ENCODE measurements around the gene DENND1A.

Gene DENND1A

DNA sequence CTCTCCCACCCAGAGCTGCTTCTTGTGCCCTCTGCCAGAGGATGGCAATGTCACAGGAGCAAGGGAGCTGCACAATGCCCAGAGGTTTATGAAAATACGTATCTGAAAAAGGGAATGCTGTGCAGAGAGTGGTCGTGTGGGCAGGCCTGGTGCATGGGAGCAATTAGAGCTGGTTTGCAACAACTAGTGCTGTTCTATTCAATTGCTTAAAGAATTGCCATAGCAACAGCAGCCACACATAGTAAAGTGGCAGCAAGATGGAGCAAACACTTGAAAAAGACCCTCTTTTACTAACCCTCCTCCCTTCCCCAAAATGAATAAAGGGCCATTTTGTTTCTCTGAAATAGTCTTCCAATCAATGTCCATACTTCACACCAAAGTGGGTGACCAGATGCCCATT lies 407.7 kb downstream of the DENND1A start:
- H2AK5ac ChIP-seq (ENCODE audit: low read depth, low read length), result no peak overlapping the region
- H3K14ac ChIP-seq (ENCODE audit: low read length), result peak overlapping the region; percentile 59
- WGBS, 2 donors (ENCODE audit: extremely low coverage in 2 of 2, insufficient read length in 2 of 2, insufficient replicate concordance in 1 of 2), result no CpG with 5 or more reads among the region's 2 CpGs

DNA sequence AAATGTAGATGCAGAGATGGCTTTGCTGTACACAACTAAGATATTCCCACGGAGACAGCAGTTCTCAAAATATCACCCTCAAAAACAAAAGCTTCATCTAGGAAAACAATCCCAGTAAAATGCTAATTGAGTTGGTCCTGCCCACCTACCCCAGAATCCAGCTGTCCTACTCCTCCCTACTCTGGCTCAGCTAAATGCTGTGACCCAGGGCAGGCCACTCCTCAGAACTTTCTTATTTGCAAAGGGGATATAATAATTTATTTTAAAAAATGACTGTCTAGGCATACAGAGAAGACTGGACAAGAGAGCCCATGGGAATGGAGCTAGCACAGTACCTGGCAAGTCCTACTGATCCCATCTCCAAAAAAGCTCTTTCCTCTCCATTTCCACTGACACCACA lies 411.6 kb downstream of the DENND1A start:
- H3K4me1 ChIP-seq (ENCODE audit: control insufficient read depth in 2 of 2, insufficient read depth in 1 of 2, low read depth in 1 of 2, low read length in 2 of 2), result peaks cover 8 to 10% of the 10 kb centered on the region in 2 donors
- no peaks in the 10 kb centered on the region for H3K36me3 ChIP-seq (replicated peaks in 1 of 2; ENCODE audit: control insufficient read depth in 2 of 2, insufficient read depth in 2 of 2, low read length in 2 of 2)
- H4K91ac ChIP-seq (ENCODE audit: low read depth, low read length, poor library complexity), result no peak overlapping the region
- no peak overlapping the region for H2BK12ac ChIP-seq (ENCODE audit: low read length)
- no peak overlapping the region for H3K4ac ChIP-seq (ENCODE audit: low read length)
- H3K18ac ChIP-seq (ENCODE audit: low read length), result no peak overlapping the region
- no peak overlapping the region for H2BK120ac ChIP-seq (ENCODE audit: low read depth, low read length)
- no peak overlapping the region for H2BK15ac ChIP-seq (ENCODE audit: low read length)
- no peak overlapping the region for H3K27ac ChIP-seq (replicated peaks; ENCODE audit: low read length)
- H3K4me3 ChIP-seq (ENCODE audit: low read length in 2 of 2), result no peak overlapping the region
- no peak overlapping the region for H3K9ac ChIP-seq (ENCODE audit: low read depth, low read length, poor library complexity)
- H3K27me3 ChIP-seq (ENCODE audit: control insufficient read depth in 3 of 3, insufficient read depth in 3 of 3, low read depth in 1 of 3, low read length in 3 of 3), result no peaks in the 10 kb centered on the region
- no peaks in the 10 kb centered on the region for H3K9me3 ChIP-seq (replicated peaks in 1 of 2; ENCODE audit: control insufficient read depth in 2 of 2, insufficient read depth in 1 of 2, low read depth in 1 of 2, low read length in 2 of 2)
- H2AK5ac ChIP-seq (ENCODE audit: low read depth, low read length), result no peak overlapping the region
- no peak overlapping the region for H3K14ac ChIP-seq (ENCODE audit: low read length)
- H2AFZ ChIP-seq (ENCODE audit: low read length), result no peak overlapping the region
- H3K23ac ChIP-seq (ENCODE audit: low read depth, low read length, poor library complexity), result no peak overlapping the region
- H3K79me1 ChIP-seq (ENCODE audit: low read depth, low read length), result no peaks in the 10 kb centered on the region
- WGBS, 2 donors (ENCODE audit: extremely low coverage in 2 of 2, insufficient read length in 2 of 2, insufficient replicate concordance in 1 of 2), result no CpG with 5 or more reads among the region's 1 CpG
- no peak overlapping the region for H4K8ac ChIP-seq (ENCODE audit: low read depth, low read length)
- DNase-seq (ENCODE audit: low spot score), result no peak
- no peak overlapping the region for H2BK5ac ChIP-seq (ENCODE audit: low read length)
- H3K4me2 ChIP-seq (ENCODE audit: insufficient read depth, low read length, poor library complexity, severe bottlenecking), result no peak overlapping the region

More for the DNA sequence above, 407.7 kb downstream of the DENND1A start:
- H3K9me3 ChIP-seq (replicated peaks in 1 of 2; ENCODE audit: control insufficient read depth in 2 of 2, insufficient read depth in 1 of 2, low read depth in 1 of 2, low read length in 2 of 2), result no peaks in the 10 kb centered on the region
- no peak for DNase-seq (ENCODE audit: low spot score)
- no peak overlapping the region for H3K23ac ChIP-seq (ENCODE audit: low read depth, low read length, poor library complexity)
- H2BK5ac ChIP-seq (ENCODE audit: low read length), result no peak overlapping the region
- no peak overlapping the region for H3K9ac ChIP-seq (ENCODE audit: low read depth, low read length, poor library complexity)
- H4K8ac ChIP-seq (ENCODE audit: low read depth, low read length), result no peak overlapping the region
- H2AFZ ChIP-seq (ENCODE audit: low read length), result no peak overlapping the region
- H3K36me3 ChIP-seq (replicated peaks in 1 of 2; ENCODE audit: control insufficient read depth in 2 of 2, insufficient read depth in 2 of 2, low read length in 2 of 2), result no peaks in the 10 kb centered on the region
- no peak overlapping the region for H4K91ac ChIP-seq (ENCODE audit: low read depth, low read length, poor library complexity)
- no peak overlapping the region for H3K4ac ChIP-seq (ENCODE audit: low read length)
- no peaks in the 10 kb centered on the region for H3K27me3 ChIP-seq (ENCODE audit: control insufficient read depth in 3 of 3, insufficient read depth in 3 of 3, low read depth in 1 of 3, low read length in 3 of 3)
- H2BK15ac ChIP-seq (ENCODE audit: low read length), result no peak overlapping the region
- no peaks in the 10 kb centered on the region for H3K79me1 ChIP-seq (ENCODE audit: low read depth, low read length)
- H2BK12ac ChIP-seq (ENCODE audit: low read length), result no peak overlapping the region
- peaks cover 10 to 13% of the 10 kb centered on the region in 2 donors for H3K4me1 ChIP-seq (ENCODE audit: control insufficient read depth in 2 of 2, insufficient read depth in 1 of 2, low read depth in 1 of 2, low read length in 2 of 2)
- H3K4me3 ChIP-seq (ENCODE audit: low read length in 2 of 2), result no peak overlapping the region
- H3K4me2 ChIP-seq (ENCODE audit: insufficient read depth, low read length, poor library complexity, severe bottlenecking), result no peak overlapping the region
- no peak overlapping the region for H3K18ac ChIP-seq (ENCODE audit: low read length)
- no peak overlapping the region for H2BK120ac ChIP-seq (ENCODE audit: low read depth, low read length)
- no peak overlapping the region for H3K27ac ChIP-seq (replicated peaks; ENCODE audit: low read length)

DNA sequence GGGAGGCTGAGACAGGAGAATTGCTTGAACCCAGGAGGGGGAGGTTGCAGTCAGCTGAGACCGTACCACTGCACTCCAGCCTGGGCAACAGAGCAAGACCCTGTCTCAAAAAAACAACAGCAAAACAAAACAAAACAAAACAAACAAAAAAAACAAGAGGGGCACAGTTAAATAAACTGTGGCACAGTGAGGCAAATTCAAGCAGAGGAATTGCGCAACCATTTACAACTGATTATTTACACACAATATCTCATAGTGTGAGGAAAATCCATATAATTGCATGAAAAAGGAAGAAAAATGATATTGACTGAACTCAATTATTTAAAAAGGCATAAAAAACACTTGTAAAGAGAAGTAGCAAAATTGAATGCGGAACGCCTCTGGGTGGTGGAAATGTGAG lies 412.4 kb downstream of the DENND1A start:
- no peak overlapping the region for H3K4me3 ChIP-seq (ENCODE audit: low read length in 2 of 2)
- no peak overlapping the region for H3K23ac ChIP-seq (ENCODE audit: low read depth, low read length, poor library complexity)
- H2BK15ac ChIP-seq (ENCODE audit: low read length), result no peak overlapping the region
- H4K91ac ChIP-seq (ENCODE audit: low read depth, low read length, poor library complexity), result no peak overlapping the region
- no peak overlapping the region for H3K4ac ChIP-seq (ENCODE audit: low read length)
- no peaks in the 10 kb centered on the region for H3K9me3 ChIP-seq (replicated peaks in 1 of 2; ENCODE audit: control insufficient read depth in 2 of 2, insufficient read depth in 1 of 2, low read depth in 1 of 2, low read length in 2 of 2)
- H3K4me2 ChIP-seq (ENCODE audit: insufficient read depth, low read length, poor library complexity, severe bottlenecking), result no peak overlapping the region
- no peaks in the 10 kb centered on the region for H3K79me1 ChIP-seq (ENCODE audit: low read depth, low read length)
- no peak overlapping the region for H3K9ac ChIP-seq (ENCODE audit: low read depth, low read length, poor library complexity)
- no peak overlapping the region for H2AFZ ChIP-seq (ENCODE audit: low read length)
- no peak overlapping the region for H3K14ac ChIP-seq (ENCODE audit: low read length)
- no peaks in the 10 kb centered on the region for H3K36me3 ChIP-seq (replicated peaks in 1 of 2; ENCODE audit: control insufficient read depth in 2 of 2, insufficient read depth in 2 of 2, low read length in 2 of 2)
- no peaks in the 10 kb centered on the region for H3K27me3 ChIP-seq (ENCODE audit: control insufficient read depth in 3 of 3, insufficient read depth in 3 of 3, low read depth in 1 of 3, low read length in 3 of 3)
- H4K8ac ChIP-seq (ENCODE audit: low read depth, low read length), result no peak overlapping the region
- H2AK5ac ChIP-seq (ENCODE audit: low read depth, low read length), result no peak overlapping the region
- H3K27ac ChIP-seq (replicated peaks; ENCODE audit: low read length), result no peak overlapping the region
- H3K4me1 ChIP-seq (ENCODE audit: control insufficient read depth in 2 of 2, insufficient read depth in 1 of 2, low read depth in 1 of 2, low read length in 2 of 2), result peaks cover 5% of the 10 kb centered on the region in 2 donors
- no peak overlapping the region for H3K18ac ChIP-seq (ENCODE audit: low read length)
- no peak overlapping the region for H2BK12ac ChIP-seq (ENCODE audit: low read length)
- no peak for DNase-seq (ENCODE audit: low spot score)
- no CpG with 5 or more reads among the region's 4 CpGs for WGBS, 2 donors (ENCODE audit: extremely low coverage in 2 of 2, insufficient read length in 2 of 2, insufficient replicate concordance in 1 of 2)
- no peak overlapping the region for H2BK5ac ChIP-seq (ENCODE audit: low read length)
- H2BK120ac ChIP-seq (ENCODE audit: low read depth, low read length), result no peak overlapping the region

DNA sequence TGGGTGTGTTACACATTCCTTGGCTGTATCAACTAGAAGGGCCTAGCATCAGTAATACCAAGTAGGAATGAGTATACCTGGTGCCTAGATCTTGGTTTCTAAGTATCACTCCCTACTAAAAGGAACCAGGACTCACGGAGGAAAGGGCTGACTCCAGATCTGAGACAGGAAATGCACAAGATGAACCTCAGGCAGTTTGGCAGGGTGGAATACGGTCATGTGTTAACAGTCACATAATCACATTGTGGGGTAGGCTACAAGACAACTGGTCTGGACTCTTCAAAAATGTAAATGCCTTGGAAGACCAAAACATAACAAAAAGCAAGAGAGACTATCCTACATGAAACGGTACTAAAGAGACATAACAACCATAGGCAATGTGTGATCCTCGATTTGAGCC lies 415.2 kb downstream of the DENND1A start:
- Histone ChIP-seq H3K18ac (ENCODE audit: low read length) (no peak overlapping the region), H4K8ac (ENCODE audit: low read depth, low read length) (no peak overlapping the region)
- no CpG with 5 or more reads among the region's 4 CpGs for WGBS, 2 donors (ENCODE audit: extremely low coverage in 2 of 2, insufficient read length in 2 of 2, insufficient replicate concordance in 1 of 2)

More for the DNA sequence above, 415.2 kb downstream of the DENND1A start:
- no peak overlapping the region for H3K4ac ChIP-seq (ENCODE audit: low read length)
- H3K9ac ChIP-seq (ENCODE audit: low read depth, low read length, poor library complexity), result no peak overlapping the region
- no peak overlapping the region for H3K14ac ChIP-seq (ENCODE audit: low read length)
- no peak overlapping the region for H2BK5ac ChIP-seq (ENCODE audit: low read length)
- H3K4me3 ChIP-seq (ENCODE audit: low read length in 2 of 2), result no peak overlapping the region
- no peak overlapping the region for H2AK5ac ChIP-seq (ENCODE audit: low read depth, low read length)
- no peak overlapping the region for H2BK120ac ChIP-seq (ENCODE audit: low read depth, low read length)
- H3K9me3 ChIP-seq (replicated peaks in 1 of 2; ENCODE audit: control insufficient read depth in 2 of 2, insufficient read depth in 1 of 2, low read depth in 1 of 2, low read length in 2 of 2), result no peaks in the 10 kb centered on the region
- no peak overlapping the region for H2BK15ac ChIP-seq (ENCODE audit: low read length)
- DNase-seq (ENCODE audit: low spot score), result no peak
- H3K23ac ChIP-seq (ENCODE audit: low read depth, low read length, poor library complexity), result no peak overlapping the region
- no peaks in the 10 kb centered on the region for H3K36me3 ChIP-seq (replicated peaks in 1 of 2; ENCODE audit: control insufficient read depth in 2 of 2, insufficient read depth in 2 of 2, low read length in 2 of 2)
- H3K79me1 ChIP-seq (ENCODE audit: low read depth, low read length), result no peaks in the 10 kb centered on the region
- H4K91ac ChIP-seq (ENCODE audit: low read depth, low read length, poor library complexity), result no peak overlapping the region
- H2AFZ ChIP-seq (ENCODE audit: low read length), result no peak overlapping the region
- H2BK12ac ChIP-seq (ENCODE audit: low read length), result no peak overlapping the region
- no peak overlapping the region for H3K27ac ChIP-seq (replicated peaks; ENCODE audit: low read length)
- no peak overlapping the region for H3K4me2 ChIP-seq (ENCODE audit: insufficient read depth, low read length, poor library complexity, severe bottlenecking)
- peaks cover 0 to 11% of the 10 kb centered on the region in 2 donors for H3K4me1 ChIP-seq (ENCODE audit: control insufficient read depth in 2 of 2, insufficient read depth in 1 of 2, low read depth in 1 of 2, low read length in 2 of 2)
- no peaks in the 10 kb centered on the region for H3K27me3 ChIP-seq (ENCODE audit: control insufficient read depth in 3 of 3, insufficient read depth in 3 of 3, low read depth in 1 of 3, low read length in 3 of 3)

Data from neuronal stem cell (in vitro differentiated cells).